HEK293 (cell line): ENCODE data around the gene BEND6.

ENCODE experiments used
- ATF2 ChIP-seq: fragments of 450-650 bp; formaldehyde crosslinking; IDR thresholded peaks from 2 replicates; pipeline ENCODE4 v1.5.1; 2016; ENCODE audit warnings: missing biosample characterization, missing genetic modification characterization, low read depth
- BCL11A ChIP-seq: fragments of 450-650 bp; formaldehyde crosslinking; IDR thresholded peaks from 2 replicates; pipeline ENCODE4 v1.5.1; 2016; ENCODE audit warnings: low read depth, missing biosample characterization, missing genetic modification characterization
- CTCF ChIP-seq: fragments of 450-650 bp; formaldehyde crosslinking; IDR thresholded peaks from 2 replicates; pipeline ENCODE4 v1.5.1; 2016; ENCODE audit warnings: missing biosample characterization, missing genetic modification characterization
- GLI4 ChIP-seq: fragments of 450-650 bp; formaldehyde crosslinking; IDR thresholded peaks from 2 replicates; pipeline ENCODE4 v1.5.1; 2016; ENCODE audit warnings: missing biosample characterization, missing genetic modification characterization
- KLF16 ChIP-seq: fragments of 450-650 bp; formaldehyde crosslinking; IDR thresholded peaks from 2 replicates; pipeline ENCODE4 v1.5.1; 2017; ENCODE audit warnings: missing biosample characterization, missing genetic modification characterization
- YY2 ChIP-seq: fragments of 450-650 bp; formaldehyde crosslinking; IDR thresholded peaks from 2 replicates; pipeline ENCODE4 v1.5.1; 2016; ENCODE audit warnings: missing biosample characterization, missing genetic modification characterization
- ZNF174 ChIP-seq: fragments of 450-650 bp; formaldehyde crosslinking; IDR thresholded peaks from 2 replicates; pipeline ENCODE4 v1.5.0; 2017; ENCODE audit warnings: missing biosample characterization, mild to moderate bottlenecking, missing genetic modification characterization
- ZNF184 ChIP-seq: fragments of 450-650 bp; IDR thresholded peaks from 2 replicates; pipeline ENCODE4 v1.5.1; 2018; ENCODE audit warnings: missing biosample characterization, mild to moderate bottlenecking, missing genetic modification characterization
- ZNF292 ChIP-seq: fragments of 450-650 bp; formaldehyde crosslinking; IDR thresholded peaks from 2 replicates; pipeline ENCODE4 v1.5.1; 2016; ENCODE audit warnings: low read depth, missing biosample characterization, missing genetic modification characterization, borderline replicate concordance
- ZNF433 ChIP-seq: fragments of 450-650 bp; formaldehyde crosslinking; IDR thresholded peaks from 2 replicates; pipeline ENCODE4 v1.5.1; 2016; ENCODE audit warnings: missing biosample characterization, missing genetic modification characterization, low read depth
- ZNF473 ChIP-seq: fragments of 450-650 bp; formaldehyde crosslinking; IDR thresholded peaks from 2 replicates; pipeline ENCODE4 v1.5.1; 2017; ENCODE audit warnings: missing biosample characterization, missing genetic modification characterization
- ZNF629 ChIP-seq: fragments of 450-650 bp; formaldehyde crosslinking; IDR thresholded peaks from 2 replicates; pipeline ENCODE4 v1.5.1; 2017; ENCODE audit warnings: missing biosample characterization, missing genetic modification characterization
- ZSCAN18 ChIP-seq: fragments of 450-650 bp; formaldehyde crosslinking; IDR thresholded peaks from 2 replicates; pipeline ENCODE4 v1.5.1; 2016; ENCODE audit warnings: missing biosample characterization, missing genetic modification characterization
- ZSCAN30 ChIP-seq: fragments of 450-650 bp; IDR thresholded peaks from 2 replicates; pipeline ENCODE4 v1.5.1; 2018; ENCODE audit warnings: missing biosample characterization, mild to moderate bottlenecking, missing genetic modification characterization, moderate library complexity

GRCh38 chr6:56916849-56917551, 37.9 kb upstream of the BEND6 start:
- TF ChIP-seq CTCF (tag by site-specific recombination) (no peak), ZSCAN30 (no peak), ZNF433 (tag by site-specific recombination) (no peak), ZNF292 (no peak), BCL11A (tag by site-specific recombination) (no peak), GLI4 (tag by site-specific recombination) (no peak), ZNF473 (tag by site-specific recombination) (no peak), YY2 (tag by site-specific recombination) (no peak), ZSCAN18 (no peak), ZNF629 (no peak), ZNF174 (tag by site-specific recombination) (no peak), ATF2 (tag by site-specific recombination) (no peak), ZNF184 (no peak), KLF16 (tag by site-specific recombination) (no peak)
